Endodermal cell (in vitro differentiated cells): ENCODE results near the gene EXPH5. TPM values are rescaled to one million over a fixed set of nuclear protein-coding genes. Genes with fewer than 3 reads are reported as not detected.

Experiments used
- DNase-seq: peaks from one replicate; pipeline ENCODE4 v3.0.0-alpha.2; 2017
- H3K27ac ChIP-seq: 2 replicates; pipeline ENCODE4 v1.5.1; 2013; ENCODE audit warnings: mild to moderate bottlenecking, low read depth, low read length, moderate library complexity
- H3K27me3 ChIP-seq: 2 replicates; pipeline ENCODE4 v1.6.1; 2013; ENCODE audit warnings: mild to moderate bottlenecking, low read length, moderate library complexity; ENCODE audit not compliant: insufficient read depth, control insufficient read depth, poor library complexity, severe bottlenecking
- H3K36me3 ChIP-seq: 2 replicates; pipeline ENCODE4 v1.7.0; 2013; ENCODE audit warnings: mild to moderate bottlenecking, low read length, moderate library complexity; ENCODE audit not compliant: control insufficient read depth, insufficient read depth
- H3K4me1 ChIP-seq: one replicate; pipeline ENCODE4 v1.7.0; 2013; ENCODE audit warnings: low read length; ENCODE audit not compliant: control insufficient read depth, insufficient read depth
- H3K4me3 ChIP-seq: 2 replicates; pipeline ENCODE4 v1.5.1; 2013; ENCODE audit warnings: mild to moderate bottlenecking, low read length, moderate library complexity
- H3K9ac ChIP-seq: 2 replicates; pipeline ENCODE4 v1.6.1; 2013; ENCODE audit warnings: mild to moderate bottlenecking, low read length, moderate library complexity; ENCODE audit not compliant: poor library complexity, severe bottlenecking; ENCODE audit errors: extremely low read depth
- H3K9me3 ChIP-seq: 2 replicates; pipeline ENCODE4 v1.6.1; 2013; ENCODE audit warnings: mild to moderate bottlenecking, low read length, moderate library complexity; ENCODE audit not compliant: control insufficient read depth
- H3K27ac Mint-ChIP-seq: 2 replicates; pipeline ENCODE4 v1.8.0; 2020; ENCODE audit warnings: mixed read lengths
- H3K27me3 Mint-ChIP-seq: 2 replicates; pipeline ENCODE4 v1.8.0; 2021; ENCODE audit warnings: mild to moderate bottlenecking, mixed read lengths; ENCODE audit not compliant: insufficient read depth
- H3K36me3 Mint-ChIP-seq: 2 replicates; pipeline ENCODE4 v1.8.0; 2020; ENCODE audit warnings: low read depth, mixed read lengths
- H3K4me1 Mint-ChIP-seq: 2 replicates; pipeline ENCODE4 v1.8.0; 2020; ENCODE audit warnings: mixed read lengths
- H3K4me3 Mint-ChIP-seq: 2 replicates; pipeline ENCODE4 v1.8.0; 2020; ENCODE audit warnings: mild to moderate bottlenecking, moderate library complexity, mixed read lengths
- H3K9me3 Mint-ChIP-seq: 2 replicates; pipeline ENCODE4 v1.8.0; 2020; ENCODE audit warnings: mild to moderate bottlenecking, mixed read lengths
- WGBS, 2 experiments: methylation state at CpG; one replicate each; pipeline versions ENCODE4 v1.1.5 to v1.1.7; 2013; ENCODE audit warnings: missing lambda C conversion rate in 2 of 2, mixed read lengths in 1 of 2; ENCODE audit not compliant: insufficient coverage in 1 of 2, insufficient read length in 1 of 2; 5-methylcytosine and 5-hydroxymethylcytosine counted together
- total RNA-seq, 2 donors: library from RNA; stranded (reverse); fragmentation: NEBNext Ultra II Directional in 1 of 2; extraction: Animal tissue kit (Norgen Biotek cat#: 25700) in 1 of 2; gene quantifications; 2 replicates in 1 of 2; 3 replicates in 1 of 2; pipeline ENCODE4 v1.2.1, GENCODE V29; 2021
- TF ChIP-seq, protein P1 (sequence below): fragments of 200-600 bp; sonication (generic); conservative IDR thresholded peaks from 2 replicates; pipeline ENCODE4 v1.5.0; 2021; ENCODE audit warnings: antibody characterized with exemption, mild to moderate bottlenecking

The EXPH5 gene
- total RNA-seq, 2 donors from 2014 or later: 4.8 to 6.4 TPM

DNA sequence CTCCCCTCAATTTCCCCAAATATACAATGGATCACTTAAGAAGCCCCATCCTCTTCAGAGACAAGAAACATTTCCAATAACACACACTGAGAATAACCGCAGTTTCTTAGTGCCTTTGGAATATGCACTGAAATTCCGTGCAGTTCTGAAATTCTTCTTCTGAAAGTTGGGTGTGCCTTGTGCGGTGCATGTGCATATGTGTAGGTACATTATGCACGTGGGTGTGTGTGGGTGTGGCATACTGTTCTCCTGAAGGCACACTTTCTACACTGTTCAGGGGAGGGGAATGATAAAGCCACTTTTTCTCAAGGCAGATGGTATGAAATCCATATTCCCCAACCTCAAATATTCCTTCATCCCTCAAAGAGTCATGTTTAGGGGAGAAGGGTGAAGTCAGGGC, 1.7 kb downstream of the EXPH5 start:
- Mint-ChIP-seq H3K4me1 (peaks cover 25% of the 10 kb centered on the region), H3K36me3 (no peaks in the 10 kb centered on the region), H3K9me3 (no peaks in the 10 kb centered on the region), H3K4me3 (peak overlapping the region; percentile 76), H3K27me3 (peaks cover 88% of the 10 kb centered on the region), H3K27ac (no peak overlapping the region)
- no peak for DNase-seq
- H3K36me3 ChIP-seq: no peaks in the 10 kb centered on the region
- 78 to 90% methylated on average over 2 to 4 of the region's 4 CpGs for WGBS, 2 experiments
- no peaks in the 10 kb centered on the region for H3K9me3 ChIP-seq
- H3K9ac ChIP-seq: no peak overlapping the region
- no peak overlapping the region for H3K27ac ChIP-seq
- H3K4me3 ChIP-seq: peak overlapping the region; percentile 84
- TF ChIP-seq, protein P1, sequence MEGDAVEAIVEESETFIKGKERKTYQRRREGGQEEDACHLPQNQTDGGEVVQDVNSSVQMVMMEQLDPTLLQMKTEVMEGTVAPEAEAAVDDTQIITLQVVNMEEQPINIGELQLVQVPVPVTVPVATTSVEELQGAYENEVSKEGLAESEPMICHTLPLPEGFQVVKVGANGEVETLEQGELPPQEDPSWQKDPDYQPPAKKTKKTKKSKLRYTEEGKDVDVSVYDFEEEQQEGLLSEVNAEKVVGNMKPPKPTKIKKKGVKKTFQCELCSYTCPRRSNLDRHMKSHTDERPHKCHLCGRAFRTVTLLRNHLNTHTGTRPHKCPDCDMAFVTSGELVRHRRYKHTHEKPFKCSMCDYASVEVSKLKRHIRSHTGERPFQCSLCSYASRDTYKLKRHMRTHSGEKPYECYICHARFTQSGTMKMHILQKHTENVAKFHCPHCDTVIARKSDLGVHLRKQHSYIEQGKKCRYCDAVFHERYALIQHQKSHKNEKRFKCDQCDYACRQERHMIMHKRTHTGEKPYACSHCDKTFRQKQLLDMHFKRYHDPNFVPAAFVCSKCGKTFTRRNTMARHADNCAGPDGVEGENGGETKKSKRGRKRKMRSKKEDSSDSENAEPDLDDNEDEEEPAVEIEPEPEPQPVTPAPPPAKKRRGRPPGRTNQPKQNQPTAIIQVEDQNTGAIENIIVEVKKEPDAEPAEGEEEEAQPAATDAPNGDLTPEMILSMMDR: no peak
- peaks cover 12% of the 10 kb centered on the region for H3K4me1 ChIP-seq
- H3K27me3 ChIP-seq: peaks cover 45% of the 10 kb centered on the region

GRCh38 chr11:108589136-108589535, 4.4 kb downstream of the EXPH5 start:
- H3K4me1 Mint-ChIP-seq: peaks cover 9% of the 10 kb centered on the region
- no peaks in the 10 kb centered on the region for H3K9me3 Mint-ChIP-seq
- Histone ChIP-seq H3K36me3 (no peaks in the 10 kb centered on the region), H3K9me3 (no peaks in the 10 kb centered on the region), H3K4me3 (no peak overlapping the region), H3K27ac (no peak overlapping the region), H3K4me1 (peaks cover 9% of the 10 kb centered on the region), H3K9ac (no peak overlapping the region), H3K27me3 (peaks cover 48% of the 10 kb centered on the region)
- DNase-seq: no peak
- no peak overlapping the region for H3K4me3 Mint-ChIP-seq
- no peak overlapping the region for H3K27ac Mint-ChIP-seq
- no peaks in the 10 kb centered on the region for H3K36me3 Mint-ChIP-seq
- TF ChIP-seq, protein P1: no peak
- 70% methylated on average over 1 of the region's 1 CpG; no CpG with 5 or more reads in 1 of the 2 experiments for WGBS, 2 experiments
- H3K27me3 Mint-ChIP-seq: peaks cover 68% of the 10 kb centered on the region

GRCh38 chr11:108588287-108588686, 5.3 kb downstream of the EXPH5 start:
- H3K36me3 Mint-ChIP-seq: no peaks in the 10 kb centered on the region
- no peaks in the 10 kb centered on the region for H3K9me3 ChIP-seq
- peaks cover 62% of the 10 kb centered on the region for H3K27me3 Mint-ChIP-seq
- DNase-seq: no peak
- no peak overlapping the region for H3K27ac Mint-ChIP-seq
- no peak overlapping the region for H3K4me3 ChIP-seq
- H3K4me1 ChIP-seq: peaks cover 5% of the 10 kb centered on the region
- H3K4me3 Mint-ChIP-seq: no peak overlapping the region
- no peak overlapping the region for H3K27ac ChIP-seq
- peaks cover 48% of the 10 kb centered on the region for H3K27me3 ChIP-seq
- WGBS, 2 experiments: 63% methylated on average over 1 of the region's 2 CpGs; no CpG with 5 or more reads in 1 of the 2 experiments
- TF ChIP-seq, protein P1: no peak
- H3K9ac ChIP-seq: no peak overlapping the region
- H3K4me1 Mint-ChIP-seq: peaks cover 5% of the 10 kb centered on the region
- no peaks in the 10 kb centered on the region for H3K9me3 Mint-ChIP-seq
- H3K36me3 ChIP-seq: no peaks in the 10 kb centered on the region
